H1 (cell line): ENCODE data around the gene USP30. TPM values are rescaled to one million over a fixed set of nuclear protein-coding genes. Genes with fewer than 3 reads are reported as not detected.

Experiments
- CTCF ChIA-PET: fragments of 300-600 bp; sonication (Branson Sonifier 250); formaldehyde crosslinking; loops from one replicate; lab custom pipeline; 2021; ENCODE audit not compliant: partially characterized antibody; lab: Charles Lee
- POLR2A ChIA-PET: fragments of 300-600 bp; sonication (Branson Sonifier 250); formaldehyde crosslinking; loops from one replicate; lab custom pipeline; 2021; ENCODE audit warnings: inconsistent platforms; ENCODE audit not compliant: partially characterized antibody; lab: Charles Lee
- DNase-seq, 2 experiments: peaks; one replicate each; pipeline versions ENCODE4 v3.0.0 to v3.0.0-alpha.2; 2010 to 2022; ENCODE audit warnings: low spot score in 2 of 2, low read depth in 1 of 2, mixed read lengths in 1 of 2
- FAIRE-seq: peaks from 2 replicates; lab custom pipeline; 2011; peaks lifted over from hg19 to GRCh38; lab: Jason Lieb, UNC
- H2AFZ ChIP-seq: 2 replicates; pipeline ENCODE4 v1.8.1; 2012; ENCODE audit warnings: low read length, inconsistent platforms
- H2AK5ac ChIP-seq: 2 replicates; pipeline ENCODE4 v1.6.1; 2013; ENCODE audit warnings: low read depth, low read length
- H2BK120ac ChIP-seq: replicated peaks from 2 replicates; pipeline ENCODE3; 2013; ENCODE audit warnings: low read depth, low read length, inconsistent platforms
- H2BK12ac ChIP-seq: 2 replicates; pipeline ENCODE4 v1.6.1; 2013; ENCODE audit warnings: low read depth, low read length
- H2BK15ac ChIP-seq: 2 replicates; pipeline ENCODE4 v1.6.1; 2013; ENCODE audit warnings: low read length
- H2BK20ac ChIP-seq: 2 replicates; pipeline ENCODE4 v1.6.1; 2013; ENCODE audit warnings: low read length
- H2BK5ac ChIP-seq: 2 replicates; pipeline ENCODE4 v1.6.1; 2013; ENCODE audit warnings: low read depth, low read length
- H3K14ac ChIP-seq: 2 replicates; pipeline ENCODE4 v1.6.1; 2013; ENCODE audit warnings: inconsistent platforms; ENCODE audit not compliant: insufficient read length
- H3K18ac ChIP-seq: 2 replicates; pipeline ENCODE4 v1.6.1; 2013; ENCODE audit warnings: low read length; ENCODE audit errors: extremely low read depth
- H3K23ac ChIP-seq: 2 replicates; pipeline ENCODE4 v1.6.1; 2013; ENCODE audit warnings: inconsistent platforms; ENCODE audit not compliant: insufficient read length
- H3K23me2 ChIP-seq: 2 replicates; pipeline ENCODE4 v1.6.1; 2013; ENCODE audit warnings: low read depth, low read length
- H3K27ac ChIP-seq: 2 replicates; pipeline ENCODE4 v1.6.1; 2011; ENCODE audit warnings: low read depth, low read length, inconsistent platforms
- H3K27me3 ChIP-seq, 4 experiments: replicated peaks in 1 of 4; 1 replicate in 1 of 4; 2 replicates in 3 of 4; pipeline versions ENCODE4 v1.6.1 to v1.8.1; 2011 to 2013; ENCODE audit warnings: low read length in 3 of 4, mild to moderate bottlenecking in 3 of 4, inconsistent platforms in 2 of 4, mixed read lengths in 2 of 4, moderate library complexity in 1 of 4; ENCODE audit not compliant: control insufficient read depth in 3 of 4, insufficient read depth in 3 of 4; ENCODE audit errors: extremely low read depth in 1 of 4
- H3K36me3 ChIP-seq, 4 experiments: 2 replicates each; pipeline versions ENCODE4 v1.6.1 to v1.8.1; 2011 to 2013; ENCODE audit warnings: mild to moderate bottlenecking in 4 of 4, low read length in 3 of 4, moderate library complexity in 2 of 4, control low read depth in 1 of 4, inconsistent platforms in 1 of 4; ENCODE audit not compliant: insufficient read depth in 4 of 4, control insufficient read depth in 2 of 4
- H3K4ac ChIP-seq: replicated peaks from 2 replicates; pipeline ENCODE3; 2013; ENCODE audit warnings: low read length, low read depth, mixed read lengths, inconsistent platforms; ENCODE audit not compliant: insufficient read length
- H3K4me1 ChIP-seq, 4 experiments: replicated peaks in 1 of 4; 1 replicate in 1 of 4; 2 replicates in 3 of 4; pipeline versions ENCODE4 v1.6.1 to v1.8.1; 2011 to 2013; ENCODE audit warnings: low read length in 3 of 4, inconsistent platforms in 2 of 4, mixed read lengths in 1 of 4; ENCODE audit not compliant: insufficient read depth in 4 of 4, control insufficient read depth in 3 of 4
- H3K4me2 ChIP-seq, 2 experiments: 2 replicates each; pipeline versions ENCODE4 v1.6.1 to v1.8.1; 2011 to 2013; ENCODE audit warnings: low read depth in 2 of 2, low read length in 2 of 2, control low read depth in 1 of 2, inconsistent platforms in 1 of 2, mild to moderate bottlenecking in 1 of 2; ENCODE audit not compliant: insufficient read depth in 1 of 2
- H3K4me3 ChIP-seq, 4 experiments: fragments of 200-600, 300-600 bp in 1 of 4; sonication (generic), shearing (Covaris generic), sonication (Bioruptor Twin) in 1 of 4; 2 replicates each; pipeline versions ENCODE4 v1.5.1 to v1.8.1; 2011 to 2016; ENCODE audit warnings: low read length in 4 of 4, low read depth in 3 of 4, control low read depth in 2 of 4, inconsistent platforms in 2 of 4, mild to moderate bottlenecking in 2 of 4, mixed read lengths in 1 of 4, moderate library complexity in 1 of 4; ENCODE audit not compliant: insufficient read depth in 2 of 4; ENCODE audit errors: extremely low read depth in 1 of 4
- H3K56ac ChIP-seq: replicated peaks from 2 replicates; pipeline ENCODE3; 2013; ENCODE audit warnings: low read depth, mild to moderate bottlenecking, mixed read lengths, low read length, inconsistent platforms; ENCODE audit not compliant: insufficient read length
- H3K79me1 ChIP-seq: 2 replicates; pipeline ENCODE4 v1.6.1; 2013; ENCODE audit warnings: low read depth, low read length, control low read depth
- H3K79me2 ChIP-seq, 2 experiments: 2 replicates each; pipeline versions ENCODE4 v1.6.1 to v1.8.1; 2012 to 2013; ENCODE audit warnings: low read length in 2 of 2, mild to moderate bottlenecking in 2 of 2, inconsistent platforms in 1 of 2; ENCODE audit not compliant: insufficient read depth in 2 of 2, control insufficient read depth in 1 of 2
- H3K9ac ChIP-seq, 4 experiments: replicated peaks in 1 of 4; 1 replicate in 1 of 4; 2 replicates in 3 of 4; pipeline versions ENCODE4 v1.6.1 to v1.8.1; 2011 to 2013; ENCODE audit warnings: low read depth in 3 of 4, low read length in 3 of 4, control low read depth in 2 of 4, mild to moderate bottlenecking in 2 of 4, moderate library complexity in 2 of 4, inconsistent platforms in 1 of 4; ENCODE audit errors: extremely low read depth in 1 of 4
- H3K9me3 ChIP-seq, 2 experiments: 2 replicates each; pipeline versions ENCODE4 v1.6.1 to v1.8.1; 2012 to 2013; ENCODE audit warnings: mild to moderate bottlenecking in 2 of 2, moderate library complexity in 2 of 2, control low read depth in 1 of 2, inconsistent platforms in 1 of 2, low read depth in 1 of 2, low read length in 1 of 2, mixed read lengths in 1 of 2; ENCODE audit not compliant: insufficient read depth in 2 of 2
- H4K20me1 ChIP-seq, 2 experiments: replicated peaks in 1 of 2; 2 replicates each; pipeline versions ENCODE3 to v1.8.1; 2011 to 2013; ENCODE audit warnings: inconsistent platforms in 2 of 2, low read length in 2 of 2, mild to moderate bottlenecking in 1 of 2; ENCODE audit not compliant: insufficient read depth in 2 of 2, control insufficient read depth in 1 of 2
- H4K5ac ChIP-seq: 2 replicates; pipeline ENCODE4 v1.6.1; 2013; ENCODE audit warnings: low read length, low read depth, mixed read lengths, inconsistent platforms; ENCODE audit not compliant: insufficient read length
- H4K8ac ChIP-seq: 2 replicates; pipeline ENCODE4 v1.8.0; 2013; ENCODE audit warnings: mild to moderate bottlenecking, moderate library complexity, low read length, inconsistent platforms; ENCODE audit not compliant: insufficient read depth; ENCODE audit errors: extremely low read depth
- H4K91ac ChIP-seq: replicated peaks from 2 replicates; pipeline ENCODE3; 2013; ENCODE audit warnings: low read length, mixed read lengths, inconsistent platforms; ENCODE audit not compliant: insufficient read length
- FOSL1 ChIP-seq: IDR thresholded peaks from 2 replicates; pipeline ENCODE4 v1.6.1; 2011; ENCODE audit warnings: mild to moderate bottlenecking, low read depth, low read length, moderate library complexity; ENCODE audit not compliant: insufficient read depth
- KDM1A ChIP-seq: fragments of 200-600, 300-600 bp; sonication (generic); IDR thresholded peaks from 2 replicates; pipeline ENCODE4 v1.7.1; 2016; ENCODE audit warnings: mild to moderate bottlenecking, low read length, borderline replicate concordance
- TAF7 ChIP-seq: optimal IDR thresholded peaks from 2 replicates; pipeline ENCODE3; 2011; ENCODE audit warnings: low read depth, mild to moderate bottlenecking, inconsistent platforms, low read length, moderate library complexity, borderline replicate concordance
- TEAD4 ChIP-seq: IDR thresholded peaks from 2 replicates; pipeline ENCODE4 v1.6.1; 2012; ENCODE audit warnings: low read depth, low read length, inconsistent platforms, mixed read lengths
- WGBS, 2 experiments: shearing (Covaris generic) in 1 of 2; methylation state at CpG; one replicate each; pipeline versions ENCODE4 v1.1.6 to v1.1.7; 2013 to 2015; ENCODE audit warnings: low lambda C conversion rate in 2 of 2, mixed read lengths in 2 of 2, inconsistent platforms in 1 of 2, low coverage in 1 of 2, missing lambda C conversion rate in 1 of 2; ENCODE audit not compliant: insufficient replicate concordance in 2 of 2, insufficient coverage in 1 of 2, insufficient read length in 1 of 2; ENCODE audit errors: extremely low coverage in 1 of 2, missing lambda C conversion rate in 1 of 2; 5-methylcytosine and 5-hydroxymethylcytosine counted together
- polyA plus RNA-seq, 7 experiments: library from polyadenylated mRNA; depleted of rRNA in 3 of 7; stranded (reverse) in 5 of 7; unstranded in 2 of 7; fragments of >200 nt in 5 of 7; fragments of 200-250 nt in 2 of 7; gene quantifications; 1 replicate in 5 of 7; 2 replicates in 1 of 7; 4 replicates in 1 of 7; pipeline versions ENCODE4 v1.2.1 to v1.2.3, GENCODE V29; 2011 to 2013; ENCODE audit warnings: missing spikeins in 2 of 7, mixed read lengths in 2 of 7
- total RNA-seq: library from RNA; stranded (reverse); fragmentation: NEBNext Ultra II Directional; extraction: Animal tissue kit (Norgen Biotek cat#: 25700); gene quantifications from 2 replicates; pipeline ENCODE4 v1.2.1, GENCODE V29; 2021

The USP30 gene
- total and polyA plus RNA-seq, 2 of the 8 experiments (the other 6 are each of a cell fraction or from before 2014, with no cell fraction given), result 7.0 to 12.2 TPM

- peaks cover 4% of the 10 kb centered on the region; the same call in 1 of the 2 replicates for H3K23me2 ChIP-seq
- 80% methylated on average over 5 of the region's 5 CpGs; no CpG with 5 or more reads in 1 of the 2 experiments for WGBS, 2 experiments
Measured at GRCh38 chr12:109065154-109065852, 12.9 kb downstream of the USP30 start.

More at GRCh38 chr12:109065154-109065852, 12.9 kb downstream of the USP30 start:
- H3K79me2 ChIP-seq, result no peaks in the 10 kb centered on the region
- no peak overlapping the region for H3K18ac ChIP-seq
- H4K8ac ChIP-seq, result no peak overlapping the region
- no peak overlapping the region for H2AFZ ChIP-seq
- H3K79me1 ChIP-seq, result no peaks in the 10 kb centered on the region
- no peak overlapping the region for H2BK120ac ChIP-seq
- ChIA-PET POLR2A (no interaction called here), CTCF (interaction anchor here (0.7 to 1.5 kb wide), 2 partner anchors 27 to 107 kb away, joined by 3 read pairs; no protein-coding TSS in a partner anchor)
- peaks cover 0 to 9% (median 4%) of the 10 kb centered on the region in 4 experiments; a peak in 3 of 7 replicates for H3K4me1 ChIP-seq
- H3K9me3 ChIP-seq, result no peaks in the 10 kb centered on the region
- no peak overlapping the region for H3K4ac ChIP-seq
- TF ChIP-seq TEAD4 (no peak), KDM1A (no peak), FOSL1 (no peak), TAF7 (no peak)
- no peak overlapping the region for H2AK5ac ChIP-seq
- no peak overlapping the region for H3K23ac ChIP-seq
- H4K91ac ChIP-seq, result no peak overlapping the region
- H3K56ac ChIP-seq, result no peak overlapping the region
- no peak overlapping the region for H3K4me3 ChIP-seq
- no peak overlapping the region for H3K27ac ChIP-seq
- no peak overlapping the region for H3K4me2 ChIP-seq
- H3K36me3 ChIP-seq, result no peaks in the 10 kb centered on the region
- no peak overlapping the region for H2BK12ac ChIP-seq
- no peak overlapping the region for H3K14ac ChIP-seq
- H4K20me1 ChIP-seq, result no peaks in the 10 kb centered on the region
- no peaks in the 10 kb centered on the region for H3K27me3 ChIP-seq
- H3K9ac ChIP-seq, result no peak overlapping the region
- FAIRE-seq, result no peak
- H4K5ac ChIP-seq, result no peak overlapping the region
- H2BK15ac ChIP-seq, result no peak overlapping the region
- no peak overlapping the region for H2BK5ac ChIP-seq
- peak in 1 of 2 experiments; percentile 22 for DNase-seq
- H2BK20ac ChIP-seq, result no peak overlapping the region
